Measurements from ENCODE around the gene WWTR1.
A peak's percentile ranks its signal among the peaks of the same experiment; 100 is the strongest.

The WWTR1 gene

GRCh38 chr3:149579838-149580542, 77.8 kb downstream of the WWTR1 start:
- Histone ChIP-seq H3K27me3 (no peaks in the 10 kb centered on the region), H3K4me3 (ENCODE audit: low read depth, low read length) (no peak overlapping the region), H3K9me3 (no peaks in the 10 kb centered on the region), H3K36me3 (no peaks in the 10 kb centered on the region), H3K4me1 (peaks cover 7% of the 10 kb centered on the region; the same call in 1 of the 2 replicates)
- DNase-seq, result no peak
- no peak for TF ChIP-seq CTCF (IDR thresholded peaks at IDR 0.05; ENCODE audit: low read depth, low read length)

GRCh38 chr3:149579161-149579560, 78.7 kb downstream of the WWTR1 start:
- H3K4me1 ChIP-seq, result peaks cover 7% of the 10 kb centered on the region; the same call in 1 of the 2 replicates
- H3K36me3 ChIP-seq, result no peaks in the 10 kb centered on the region
- H3K4me3 ChIP-seq (ENCODE audit: low read depth, low read length), result no peak overlapping the region
- TF ChIP-seq CTCF (IDR thresholded peaks at IDR 0.05; ENCODE audit: low read depth, low read length), result no peak
- H3K27me3 ChIP-seq, result no peaks in the 10 kb centered on the region
- no peak for DNase-seq
- no peaks in the 10 kb centered on the region for H3K9me3 ChIP-seq

- Histone ChIP-seq H3K4me1 (peaks cover 7% of the 10 kb centered on the region; the same call in 1 of the 2 replicates), H3K9me3 (no peaks in the 10 kb centered on the region), H3K36me3 (no peaks in the 10 kb centered on the region), H3K4me3 (ENCODE audit: low read depth, low read length) (no peak overlapping the region), H3K27me3 (no peaks in the 10 kb centered on the region)
- TF ChIP-seq CTCF (IDR thresholded peaks at IDR 0.05; ENCODE audit: low read depth, low read length), result no peak
- DNase-seq, result no peak
These were observed 80.0 kb downstream of the WWTR1 start for GRCh38 chr3:149577801-149578200.

GRCh38 chr3:149575961-149576564, 81.8 kb downstream of the WWTR1 start:
- no peak overlapping the region for H3K4me3 ChIP-seq (ENCODE audit: low read depth, low read length)
- peaks cover 7% of the 10 kb centered on the region; the same call in 1 of the 2 replicates for H3K4me1 ChIP-seq
- no peaks in the 10 kb centered on the region for H3K36me3 ChIP-seq
- peak; percentile 29 for DNase-seq
- no peak for TF ChIP-seq CTCF (IDR thresholded peaks at IDR 0.05; ENCODE audit: low read depth, low read length)
- H3K9me3 ChIP-seq, result no peaks in the 10 kb centered on the region
- H3K27me3 ChIP-seq, result no peaks in the 10 kb centered on the region

- no peaks in the 10 kb centered on the region for H3K27me3 ChIP-seq
- H3K9me3 ChIP-seq, result no peaks in the 10 kb centered on the region
- no peak overlapping the region for H3K4me3 ChIP-seq (ENCODE audit: low read depth, low read length)
- DNase-seq, result peak; percentile 27
- peaks cover 7% of the 10 kb centered on the region; the same call in 1 of the 2 replicates for H3K4me1 ChIP-seq
- H3K36me3 ChIP-seq, result no peaks in the 10 kb centered on the region
- no peak for TF ChIP-seq CTCF (IDR thresholded peaks at IDR 0.05; ENCODE audit: low read depth, low read length)
These were observed 82.4 kb downstream of the WWTR1 start for GRCh38 chr3:149575213-149575960.
